ENCODE measurements around the gene ERFE.

ERFE gene

DNA sequence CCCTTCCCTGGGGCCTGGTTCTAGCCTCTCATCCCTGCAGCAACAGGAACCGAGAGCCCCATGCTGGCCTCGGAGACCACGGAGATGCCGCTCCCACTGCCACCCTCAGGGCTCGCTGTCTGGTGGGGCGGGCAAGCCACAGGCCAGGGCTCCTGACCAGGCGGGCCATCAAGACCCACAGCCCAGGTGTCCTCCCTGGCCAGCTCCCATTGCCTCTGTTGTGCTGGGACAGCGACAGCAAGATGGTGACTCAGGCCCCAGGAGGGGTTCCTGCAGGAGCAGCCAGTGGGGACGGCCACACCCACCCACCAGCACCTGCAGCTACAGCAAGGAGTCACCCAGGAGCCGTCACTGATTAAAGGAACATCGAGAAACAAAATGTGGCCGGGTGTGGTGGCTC, 12.9 kb upstream of the ERFE start:
- H3K4me3 ChIP-seq (ENCODE audit: low read depth, low read length): no peak overlapping the region
- in situ Hi-C loops (cut with HindIII; ENCODE audit: low sequenced_read_pairs): no loop called here

DNA sequence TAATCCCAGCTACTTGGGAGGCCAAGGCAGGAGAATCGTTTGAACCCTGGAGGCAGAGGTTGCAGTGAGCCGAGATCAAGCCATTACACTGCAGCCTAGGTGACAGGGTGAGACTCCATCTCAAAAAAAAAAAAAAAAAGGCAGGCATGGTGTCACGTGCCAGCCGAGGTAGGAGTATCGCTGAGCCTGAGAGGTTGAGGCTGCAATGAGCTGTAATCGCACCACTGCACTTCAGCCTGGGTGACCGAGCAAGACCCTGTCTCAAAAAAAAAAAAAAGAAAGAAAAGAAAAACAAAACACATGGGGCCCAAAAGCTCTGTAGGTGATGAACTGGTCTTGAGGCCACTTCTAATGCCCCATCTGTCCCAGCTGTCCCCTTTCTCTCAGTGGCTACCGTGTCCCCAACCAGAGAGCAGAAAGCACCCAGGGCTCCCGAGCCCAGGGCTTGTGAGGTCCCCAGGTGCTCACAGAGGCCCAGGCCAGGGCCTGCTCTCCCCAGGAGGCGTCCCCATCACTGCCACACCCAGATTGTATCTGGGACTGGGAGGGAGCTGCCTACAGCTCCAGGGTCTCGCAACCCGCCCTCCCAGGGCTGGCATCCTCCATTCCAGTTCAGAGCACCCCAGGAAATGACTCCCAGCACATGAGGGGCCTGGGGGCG, 11.8 kb upstream of the ERFE start:
- H3K4me3 ChIP-seq (ENCODE audit: low read depth, low read length): no peak overlapping the region
- in situ Hi-C loops (cut with HindIII; ENCODE audit: low sequenced_read_pairs): no loop called here
- DNase-seq (ENCODE audit: low read depth): no peak
- TF ChIP-seq, protein P1, sequence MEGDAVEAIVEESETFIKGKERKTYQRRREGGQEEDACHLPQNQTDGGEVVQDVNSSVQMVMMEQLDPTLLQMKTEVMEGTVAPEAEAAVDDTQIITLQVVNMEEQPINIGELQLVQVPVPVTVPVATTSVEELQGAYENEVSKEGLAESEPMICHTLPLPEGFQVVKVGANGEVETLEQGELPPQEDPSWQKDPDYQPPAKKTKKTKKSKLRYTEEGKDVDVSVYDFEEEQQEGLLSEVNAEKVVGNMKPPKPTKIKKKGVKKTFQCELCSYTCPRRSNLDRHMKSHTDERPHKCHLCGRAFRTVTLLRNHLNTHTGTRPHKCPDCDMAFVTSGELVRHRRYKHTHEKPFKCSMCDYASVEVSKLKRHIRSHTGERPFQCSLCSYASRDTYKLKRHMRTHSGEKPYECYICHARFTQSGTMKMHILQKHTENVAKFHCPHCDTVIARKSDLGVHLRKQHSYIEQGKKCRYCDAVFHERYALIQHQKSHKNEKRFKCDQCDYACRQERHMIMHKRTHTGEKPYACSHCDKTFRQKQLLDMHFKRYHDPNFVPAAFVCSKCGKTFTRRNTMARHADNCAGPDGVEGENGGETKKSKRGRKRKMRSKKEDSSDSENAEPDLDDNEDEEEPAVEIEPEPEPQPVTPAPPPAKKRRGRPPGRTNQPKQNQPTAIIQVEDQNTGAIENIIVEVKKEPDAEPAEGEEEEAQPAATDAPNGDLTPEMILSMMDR (IDR thresholded peaks at IDR 0.05; ENCODE audit: low read depth, low read length, missing control alignments): no peak

More for the DNA sequence above, 12.9 kb upstream of the ERFE start:
- no peak for DNase-seq (ENCODE audit: low read depth)
- TF ChIP-seq, protein P1 (IDR thresholded peaks at IDR 0.05; ENCODE audit: low read depth, low read length, missing control alignments): no peak

DNA sequence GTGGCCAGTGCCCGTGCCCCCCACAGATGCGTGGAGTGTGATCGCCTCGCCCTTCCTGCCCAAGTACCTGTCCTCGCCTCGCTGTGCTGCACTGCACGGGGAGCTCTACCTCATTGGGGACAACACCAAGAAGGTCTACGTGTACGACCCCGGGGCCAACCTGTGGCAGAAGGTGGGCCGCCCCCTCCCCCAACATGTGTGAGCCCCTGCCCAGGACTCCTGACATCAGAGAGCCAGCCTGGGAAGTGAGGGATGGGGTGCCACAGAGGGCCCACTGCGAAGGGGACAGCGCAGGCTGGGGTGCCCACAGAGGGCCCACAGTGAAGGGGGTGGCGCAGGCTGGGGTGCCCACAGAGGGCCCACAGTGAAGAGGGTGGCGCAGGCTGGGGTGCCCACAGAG, 9.8 kb upstream of the ERFE start:
- DNase-seq (ENCODE audit: low read depth): no peak
- no peak overlapping the region for H3K4me3 ChIP-seq (ENCODE audit: low read depth, low read length)
- TF ChIP-seq, protein P1 (IDR thresholded peaks at IDR 0.05; ENCODE audit: low read depth, low read length, missing control alignments): no peak
- in situ Hi-C loops (cut with HindIII; ENCODE audit: low sequenced_read_pairs): no loop called here

DNA sequence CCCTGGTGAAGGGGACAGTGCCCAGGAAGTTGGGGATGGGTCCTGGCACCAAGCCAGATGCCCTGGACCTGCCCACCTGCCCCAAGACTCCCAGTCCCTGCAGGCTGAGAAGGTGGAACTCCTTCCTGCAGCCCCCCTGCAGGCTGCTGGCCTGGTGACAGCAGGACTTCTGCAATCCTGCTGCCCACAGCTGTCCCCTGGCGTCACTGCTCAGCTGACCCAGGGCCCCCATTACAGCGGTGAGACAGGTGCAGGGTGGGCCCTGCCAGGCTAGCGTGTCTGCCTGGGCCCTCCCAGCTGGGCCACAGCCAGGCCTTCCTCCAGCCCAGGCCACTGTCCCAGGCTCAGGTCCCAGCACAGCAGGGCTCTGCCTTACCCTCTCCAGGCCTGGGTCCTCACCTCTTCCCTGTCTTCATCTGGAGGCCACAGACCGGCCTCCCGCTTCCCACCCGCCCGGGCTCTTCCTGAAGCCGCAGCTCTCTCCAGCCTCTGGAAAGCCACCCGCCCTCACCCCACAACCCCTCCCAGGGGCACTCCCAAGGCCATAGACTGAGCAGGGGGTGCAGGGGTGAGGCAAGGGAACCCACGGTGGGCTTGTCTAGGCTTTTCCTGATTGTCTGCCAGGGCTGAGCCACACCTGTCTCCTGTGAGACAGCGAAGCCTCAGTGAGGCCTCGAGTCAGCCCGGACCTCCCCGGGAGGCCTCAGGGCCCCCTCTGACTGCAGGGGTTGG, 8.8 kb upstream of the ERFE start:
- in situ Hi-C loops (cut with HindIII; ENCODE audit: low sequenced_read_pairs): no loop called here
- TF ChIP-seq, protein P1 (IDR thresholded peaks at IDR 0.05; ENCODE audit: low read depth, low read length, missing control alignments): no peak

DNA sequence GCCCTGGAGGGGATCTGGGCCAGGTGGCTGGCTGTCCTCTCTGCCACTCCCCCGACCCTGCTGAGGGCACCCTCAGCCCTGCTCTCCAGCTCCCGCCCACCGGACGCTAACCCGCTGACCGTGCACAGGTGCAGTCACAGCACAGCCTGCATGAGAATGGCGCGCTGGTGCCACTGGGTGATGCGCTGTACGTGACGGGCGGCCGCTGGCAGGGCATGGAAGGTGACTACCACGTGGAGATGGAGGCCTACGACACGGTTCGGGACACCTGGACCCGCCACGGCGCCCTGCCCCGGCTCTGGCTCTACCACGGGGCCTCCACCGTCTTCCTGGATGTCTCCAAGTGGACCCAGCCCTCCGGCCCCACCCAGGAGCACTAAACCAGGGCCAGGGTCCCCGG, 8.1 kb upstream of the ERFE start:
- in situ Hi-C loops (cut with HindIII; ENCODE audit: low sequenced_read_pairs): no loop called here
- TF ChIP-seq, protein P1 (IDR thresholded peaks at IDR 0.05; ENCODE audit: low read depth, low read length, missing control alignments): no peak
- H3K4me3 ChIP-seq (ENCODE audit: low read depth, low read length): no peak overlapping the region
- no peak for DNase-seq (ENCODE audit: low read depth)

More for the DNA sequence above, 8.8 kb upstream of the ERFE start:
- H3K4me3 ChIP-seq (ENCODE audit: low read depth, low read length): no peak overlapping the region
- no peak for DNase-seq (ENCODE audit: low read depth)

DNA sequence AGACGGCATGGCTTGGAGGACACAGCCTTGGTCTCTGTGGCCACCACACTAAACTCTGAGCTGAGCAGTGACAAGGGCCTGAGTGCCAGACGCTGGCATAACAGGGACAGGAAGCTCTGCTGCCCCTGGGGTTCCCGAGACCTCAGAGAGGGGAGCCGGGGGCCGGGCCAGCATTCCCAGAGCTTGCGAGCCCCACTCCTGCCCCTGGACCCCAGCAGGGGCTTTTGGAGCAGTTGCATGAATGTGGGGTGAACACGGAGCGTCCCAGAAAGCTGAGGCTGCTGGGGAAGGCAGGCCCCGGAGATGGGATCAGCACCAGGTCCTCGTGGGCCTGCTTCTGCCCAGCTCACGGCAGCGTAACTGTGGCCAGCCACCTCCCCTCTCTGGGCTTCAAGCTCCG, 7.6 kb upstream of the ERFE start:
- no peak overlapping the region for H3K4me3 ChIP-seq (ENCODE audit: low read depth, low read length)
- in situ Hi-C loops (cut with HindIII; ENCODE audit: low sequenced_read_pairs): no loop called here
- TF ChIP-seq, protein P1 (IDR thresholded peaks at IDR 0.05; ENCODE audit: low read depth, low read length, missing control alignments): no peak
- DNase-seq (ENCODE audit: low read depth): no peak
